ENCODE results near the gene DYRK3. TPM values are rescaled to one million over a fixed set of nuclear protein-coding genes. Genes with fewer than 3 reads are reported as not detected.

Gene DYRK3
- total and polyA plus RNA-seq, 9 of the 15 experiments (the other 6 are each of a cell fraction or from before 2014, with no cell fraction given), result 4.5 to 33.7 (median 25.7) TPM

DNA sequence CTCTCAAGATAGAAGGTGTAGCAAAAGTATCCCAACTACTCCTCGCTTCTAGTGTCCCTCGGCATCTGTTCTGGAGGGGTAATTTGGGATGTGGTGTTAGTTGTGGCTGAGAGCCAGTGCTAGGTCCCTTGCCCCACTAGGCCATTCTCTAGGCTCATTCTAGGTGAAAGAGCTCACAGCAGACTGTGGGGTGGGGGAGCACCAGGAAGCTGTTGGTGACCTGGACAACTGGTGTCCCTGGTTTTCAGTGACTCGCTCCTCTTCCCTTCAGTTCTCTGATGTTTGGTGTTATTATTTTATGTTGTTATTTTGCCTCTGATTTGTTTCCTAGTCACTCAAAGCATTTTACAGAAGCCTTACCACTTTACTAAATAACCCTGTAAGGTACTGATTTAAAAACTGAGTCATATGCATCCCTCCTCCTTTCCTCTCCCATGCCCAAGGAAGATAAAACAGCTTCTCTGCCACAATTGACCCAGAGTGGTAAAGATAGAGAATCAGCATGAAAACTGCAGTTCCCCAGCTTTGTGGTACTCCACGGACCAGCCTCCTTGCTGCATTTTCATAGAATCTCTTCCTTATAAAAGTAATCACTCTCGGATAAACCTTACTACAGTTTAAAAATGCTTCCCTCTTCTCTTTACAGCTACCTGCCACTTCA is 14.1 kb downstream of the DYRK3 start:
- Histone ChIP-seq H3K9me1 (ENCODE audit: control insufficient read depth, insufficient read depth, low read length) (no peaks in the 10 kb centered on the region), H3K9me3 (replicated peaks; ENCODE audit: control insufficient read depth, insufficient read depth, low read depth, low read length) (no peaks in the 10 kb centered on the region), H3K27me3 (ENCODE audit: control insufficient read depth in 2 of 2, insufficient read depth in 2 of 2, low read length in 2 of 2) (no peaks in the 10 kb centered on the region), H3K27ac (ENCODE audit: extremely low read depth, low read depth, low read length) (no peak overlapping the region), H3K36me3 (ENCODE audit: control insufficient read depth, insufficient read depth, low read length) (peaks cover 61% of the 10 kb centered on the region), H3K79me2 (ENCODE audit: control insufficient read depth, insufficient read depth, low read length) (peaks cover 44% of the 10 kb centered on the region), H3K9ac (ENCODE audit: insufficient read depth in 1 of 2, low read depth in 2 of 2, low read length in 2 of 2) (peak overlapping the region; percentile 7 to 53; a peak in 2 of 4 replicates), H3K4me2 (ENCODE audit: insufficient read depth, low read length) (no peak overlapping the region), H4K20me1 (replicated peaks; ENCODE audit: control insufficient read depth, insufficient read depth, low read length) (no peaks in the 10 kb centered on the region), H3K4me1 (replicated peaks in 1 of 2; ENCODE audit: control insufficient read depth in 2 of 2, insufficient read depth in 2 of 2, low read length in 2 of 2) (peaks cover 16 to 55% of the 10 kb centered on the region in 2 experiments), H2AFZ (ENCODE audit: low read depth, low read length) (no peak overlapping the region), H3K4me3 (no peak overlapping the region)
- TF ChIP-seq TAF1 (IDR thresholded peaks at IDR 0.05; ENCODE audit: control insufficient read depth, extremely low read depth, insufficient read depth, low read length, severe bottlenecking), result no peak
- TF ChIP-seq, protein P1, sequence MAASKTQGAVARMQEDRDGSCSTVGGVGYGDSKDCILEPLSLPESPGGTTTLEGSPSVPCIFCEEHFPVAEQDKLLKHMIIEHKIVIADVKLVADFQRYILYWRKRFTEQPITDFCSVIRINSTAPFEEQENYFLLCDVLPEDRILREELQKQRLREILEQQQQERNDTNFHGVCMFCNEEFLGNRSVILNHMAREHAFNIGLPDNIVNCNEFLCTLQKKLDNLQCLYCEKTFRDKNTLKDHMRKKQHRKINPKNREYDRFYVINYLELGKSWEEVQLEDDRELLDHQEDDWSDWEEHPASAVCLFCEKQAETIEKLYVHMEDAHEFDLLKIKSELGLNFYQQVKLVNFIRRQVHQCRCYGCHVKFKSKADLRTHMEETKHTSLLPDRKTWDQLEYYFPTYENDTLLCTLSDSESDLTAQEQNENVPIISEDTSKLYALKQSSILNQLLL (CRISPR knock-in tag; IDR thresholded peaks at IDR 0.05; ENCODE audit: borderline replicate concordance), result no peak
- TF ChIP-seq CBFA2T3 (IDR thresholded peaks at IDR 0.05), result peak; percentile 33
- TF ChIP-seq BRCA1 (IDR thresholded peaks at IDR 0.05), result no peak
- TF ChIP-seq BRCA1 (CRISPR knock-in tag; IDR thresholded peaks at IDR 0.05), result no peak
- peak; percentile 29 to 45; a peak in 2 of 4 replicates for TF ChIP-seq KDM1A (IDR thresholded peaks at IDR 0.05)
- TF ChIP-seq TRIM24 (IDR thresholded peaks at IDR 0.05), result no peak
- TF ChIP-seq, protein P2, sequence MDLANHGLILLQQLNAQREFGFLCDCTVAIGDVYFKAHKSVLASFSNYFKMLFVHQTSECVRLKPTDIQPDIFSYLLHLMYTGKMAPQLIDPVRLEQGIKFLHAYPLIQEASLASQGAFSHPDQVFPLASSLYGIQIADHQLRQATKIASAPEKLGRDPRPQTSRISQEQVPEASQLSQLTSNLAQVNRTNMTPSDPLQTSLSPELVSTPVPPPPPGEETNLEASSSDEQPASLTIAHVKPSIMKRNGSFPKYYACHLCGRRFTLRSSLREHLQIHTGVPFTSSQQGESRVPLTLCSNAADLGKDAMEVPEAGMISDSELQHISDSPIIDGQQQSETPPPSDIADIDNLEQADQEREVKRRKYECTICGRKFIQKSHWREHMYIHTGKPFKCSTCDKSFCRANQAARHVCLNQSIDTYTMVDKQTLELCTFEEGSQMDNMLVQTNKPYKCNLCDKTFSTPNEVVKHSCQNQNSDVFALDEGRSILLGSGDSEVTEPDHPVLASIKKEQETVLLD (IDR thresholded peaks at IDR 0.05), result no peak
- TF ChIP-seq, protein P3, sequence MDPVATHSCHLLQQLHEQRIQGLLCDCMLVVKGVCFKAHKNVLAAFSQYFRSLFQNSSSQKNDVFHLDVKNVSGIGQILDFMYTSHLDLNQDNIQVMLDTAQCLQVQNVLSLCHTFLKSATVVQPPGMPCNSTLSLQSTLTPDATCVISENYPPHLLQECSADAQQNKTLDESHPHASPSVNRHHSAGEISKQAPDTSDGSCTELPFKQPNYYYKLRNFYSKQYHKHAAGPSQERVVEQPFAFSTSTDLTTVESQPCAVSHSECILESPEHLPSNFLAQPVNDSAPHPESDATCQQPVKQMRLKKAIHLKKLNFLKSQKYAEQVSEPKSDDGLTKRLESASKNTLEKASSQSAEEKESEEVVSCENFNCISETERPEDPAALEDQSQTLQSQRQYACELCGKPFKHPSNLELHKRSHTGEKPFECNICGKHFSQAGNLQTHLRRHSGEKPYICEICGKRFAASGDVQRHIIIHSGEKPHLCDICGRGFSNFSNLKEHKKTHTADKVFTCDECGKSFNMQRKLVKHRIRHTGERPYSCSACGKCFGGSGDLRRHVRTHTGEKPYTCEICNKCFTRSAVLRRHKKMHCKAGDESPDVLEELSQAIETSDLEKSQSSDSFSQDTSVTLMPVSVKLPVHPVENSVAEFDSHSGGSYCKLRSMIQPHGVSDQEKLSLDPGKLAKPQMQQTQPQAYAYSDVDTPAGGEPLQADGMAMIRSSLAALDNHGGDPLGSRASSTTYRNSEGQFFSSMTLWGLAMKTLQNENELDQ (CRISPR knock-in tag; IDR thresholded peaks at IDR 0.05; ENCODE audit: borderline replicate concordance), result no peak
- 65% methylated on average over 5 of the region's 5 CpGs for WGBS (ENCODE audit: insufficient coverage, low coverage, missing lambda C conversion rate)
- ChIA-PET CTCF (ENCODE audit: low intra/inter-chr PET ratio) (no interaction called here), POLR2A (interaction anchor here (0.7 to 7.8 kb wide), 8 partner anchors 9 to 129 kb away, joined by 3 to 59 read pairs (median 9); partner anchors contain the start of gene DYRK3)
- intact Hi-C loops (cut with micrococcal nuclease) (no loop called here), in situ Hi-C loops (cut with MboI) (no loop called here)
- 0 out of 3 replicates have a peak, but pooled peaks have one; percentile 6 for ATAC-seq
- BruUV-seq (replicated peaks), result no TSS peak
- no peak for DNase-seq (ENCODE audit: extremely low read depth in 1 of 4, low spot score in 3 of 4)
- FAIRE-seq, result no peak
